Activated T-cell treated with anti-CD3 and anti-CD28 coated beads for 48 hours (primary cell): ENCODE data around the gene ADIPOR2.

Experiments used
- DNase-seq: peaks from one replicate; pipeline ENCODE4 v3.0.0-alpha.2; 2020; ENCODE audit warnings: low read depth

The ADIPOR2 gene

GRCh38 chr12:1777798-1778197, 86.9 kb downstream of the ADIPOR2 start:
- DNase-seq, result no peak

GRCh38 chr12:1778911-1779310, 88.0 kb downstream of the ADIPOR2 start:
- no peak for DNase-seq

- DNase-seq, result no peak
Measured at GRCh38 chr12:1779783-1780182, 88.9 kb downstream of the ADIPOR2 start.

GRCh38 chr12:1781772-1782171, 90.9 kb downstream of the ADIPOR2 start:
- DNase-seq, result no peak

- DNase-seq, result no peak
Measured at GRCh38 chr12:1782215-1782614, 91.3 kb downstream of the ADIPOR2 start.

- no peak for DNase-seq
Measured at GRCh38 chr12:1787714-1788113, 96.8 kb downstream of the ADIPOR2 start.

- DNase-seq, result no peak
Measured at GRCh38 chr12:1790444-1790843, 99.6 kb downstream of the ADIPOR2 start.

GRCh38 chr12:1791104-1791841, 100.4 kb downstream of the ADIPOR2 start:
- no peak for DNase-seq

GRCh38 chr12:1792406-1792805, 101.5 kb downstream of the ADIPOR2 start:
- DNase-seq, result no peak

GRCh38 chr12:1793426-1794210, 102.7 kb downstream of the ADIPOR2 start:
- no peak for DNase-seq

- no peak for DNase-seq
Measured at GRCh38 chr12:1794440-1795090, 103.7 kb downstream of the ADIPOR2 start.

- DNase-seq, result no peak
Measured at GRCh38 chr12:1795221-1795784, 104.4 kb downstream of the ADIPOR2 start.

GRCh38 chr12:1795785-1796514, 105.1 kb downstream of the ADIPOR2 start:
- DNase-seq, result peak; percentile 95

- DNase-seq, result peak; percentile 41
Measured at GRCh38 chr12:1796515-1797010, 105.7 kb downstream of the ADIPOR2 start.

- peak; percentile 58 for DNase-seq
Measured at GRCh38 chr12:1797011-1797901, 106.4 kb downstream of the ADIPOR2 start.

- DNase-seq, result no peak
Measured at GRCh38 chr12:1797991-1798640, 107.2 kb downstream of the ADIPOR2 start.

- DNase-seq, result no peak
Measured at GRCh38 chr12:1798641-1799020, 107.8 kb downstream of the ADIPOR2 start.

- DNase-seq, result no peak
Measured at GRCh38 chr12:1799051-1799881, 108.4 kb downstream of the ADIPOR2 start.

- no peak for DNase-seq
Measured at GRCh38 chr12:1799882-1800400, 109.1 kb downstream of the ADIPOR2 start.
